Measurements from ENCODE around the gene MBNL2.

The MBNL2 gene

GRCh38 chr13:97257228-97257755 lies 35.2 kb downstream of the MBNL2 start:
- no peak overlapping the region for H3K4me3 ChIP-seq (replicated peaks; ENCODE audit: insufficient read depth, low read length)
- TF ChIP-seq GABPA (IDR thresholded peaks at IDR 0.05; ENCODE audit: low read depth) (no peak), REST (IDR thresholded peaks at IDR 0.05; ENCODE audit: insufficient replicate concordance, low read depth) (no peak)
- no peak for DNase-seq (ENCODE audit: low read depth in 1 of 2, low spot score in 1 of 2)
- no peaks in the 10 kb centered on the region for H3K27me3 ChIP-seq (ENCODE audit: insufficient read depth, poor library complexity, severe bottlenecking)
- H3K27ac ChIP-seq (replicated peaks) = no peak overlapping the region

DNA sequence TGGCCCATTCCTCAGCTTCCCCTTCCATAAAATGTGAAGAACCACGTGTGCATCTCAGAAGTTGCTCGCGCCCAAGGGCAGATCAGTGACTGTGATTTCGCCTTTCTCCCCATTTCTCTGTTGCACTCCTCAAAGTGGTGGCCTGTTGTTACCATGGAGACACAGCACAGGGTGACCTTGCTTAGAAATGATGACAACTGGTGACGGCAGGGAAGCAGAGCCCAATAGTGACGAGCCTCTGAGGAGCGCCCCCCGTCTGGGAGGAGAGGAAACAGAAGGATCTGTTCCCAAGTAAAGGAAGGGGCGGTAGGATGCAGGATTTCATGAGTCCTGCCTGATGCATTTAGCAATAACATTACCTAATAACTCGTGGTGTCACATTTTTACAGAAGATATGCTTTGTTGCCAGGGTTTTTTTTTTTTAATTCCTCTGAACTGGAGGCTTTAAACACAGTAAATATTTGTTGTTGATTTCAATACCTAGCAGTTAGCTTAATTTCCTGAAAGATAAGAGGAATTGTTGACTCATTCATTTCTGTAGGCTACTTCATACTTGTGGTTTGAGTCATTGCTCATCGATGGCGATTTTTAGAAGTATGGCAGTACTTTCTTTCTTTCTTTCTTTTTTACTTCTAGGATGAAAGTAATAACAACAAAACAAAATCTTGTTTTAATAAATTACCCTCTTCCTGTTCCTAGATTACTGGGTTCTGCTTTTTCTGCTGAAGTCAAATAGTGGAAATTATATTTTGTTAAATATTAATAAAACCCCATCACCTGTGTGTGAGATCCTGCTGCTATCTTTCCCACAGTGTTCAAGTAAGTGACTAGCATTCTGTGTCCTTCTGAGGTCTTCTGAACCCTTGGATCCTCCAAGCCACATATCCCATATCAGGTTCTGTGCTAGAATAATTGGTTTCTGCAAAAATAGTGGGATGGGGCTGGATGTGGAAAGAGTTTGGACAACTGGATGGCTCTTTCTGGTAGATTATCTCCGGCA lies 36.0 kb downstream of the MBNL2 start:
- Histone ChIP-seq H3K27me3 (ENCODE audit: insufficient read depth, poor library complexity, severe bottlenecking) (no peaks in the 10 kb centered on the region), H3K27ac (replicated peaks) (no peak overlapping the region), H3K4me3 (replicated peaks; ENCODE audit: insufficient read depth, low read length) (no peak overlapping the region)
- DNase-seq (ENCODE audit: low read depth in 1 of 2, low spot score in 1 of 2) = no peak
- TF ChIP-seq, protein P1, sequence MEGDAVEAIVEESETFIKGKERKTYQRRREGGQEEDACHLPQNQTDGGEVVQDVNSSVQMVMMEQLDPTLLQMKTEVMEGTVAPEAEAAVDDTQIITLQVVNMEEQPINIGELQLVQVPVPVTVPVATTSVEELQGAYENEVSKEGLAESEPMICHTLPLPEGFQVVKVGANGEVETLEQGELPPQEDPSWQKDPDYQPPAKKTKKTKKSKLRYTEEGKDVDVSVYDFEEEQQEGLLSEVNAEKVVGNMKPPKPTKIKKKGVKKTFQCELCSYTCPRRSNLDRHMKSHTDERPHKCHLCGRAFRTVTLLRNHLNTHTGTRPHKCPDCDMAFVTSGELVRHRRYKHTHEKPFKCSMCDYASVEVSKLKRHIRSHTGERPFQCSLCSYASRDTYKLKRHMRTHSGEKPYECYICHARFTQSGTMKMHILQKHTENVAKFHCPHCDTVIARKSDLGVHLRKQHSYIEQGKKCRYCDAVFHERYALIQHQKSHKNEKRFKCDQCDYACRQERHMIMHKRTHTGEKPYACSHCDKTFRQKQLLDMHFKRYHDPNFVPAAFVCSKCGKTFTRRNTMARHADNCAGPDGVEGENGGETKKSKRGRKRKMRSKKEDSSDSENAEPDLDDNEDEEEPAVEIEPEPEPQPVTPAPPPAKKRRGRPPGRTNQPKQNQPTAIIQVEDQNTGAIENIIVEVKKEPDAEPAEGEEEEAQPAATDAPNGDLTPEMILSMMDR (IDR thresholded peaks at IDR 0.05; ENCODE audit: insufficient read depth, low read length) = no peak
- TF ChIP-seq REST (IDR thresholded peaks at IDR 0.05; ENCODE audit: insufficient replicate concordance, low read depth) (no peak), GABPA (IDR thresholded peaks at IDR 0.05; ENCODE audit: low read depth) (no peak), SPI1 (IDR thresholded peaks at IDR 0.05; ENCODE audit: borderline replicate concordance, low read depth) (no peak)

GRCh38 chr13:97258801-97259200 lies 36.7 kb downstream of the MBNL2 start:
- H3K4me3 ChIP-seq (replicated peaks; ENCODE audit: insufficient read depth, low read length) = no peak overlapping the region
- H3K27me3 ChIP-seq (ENCODE audit: insufficient read depth, poor library complexity, severe bottlenecking) = no peaks in the 10 kb centered on the region
- H3K27ac ChIP-seq (replicated peaks) = no peak overlapping the region
- TF ChIP-seq POLR2AphosphoS5 (IDR thresholded peaks at IDR 0.05; ENCODE audit: low read depth) = no peak
- TF ChIP-seq SPI1 (IDR thresholded peaks at IDR 0.05; ENCODE audit: borderline replicate concordance, low read depth) = no peak
- no peak for TF ChIP-seq REST (IDR thresholded peaks at IDR 0.05; ENCODE audit: insufficient replicate concordance, low read depth)
- TF ChIP-seq GABPA (IDR thresholded peaks at IDR 0.05; ENCODE audit: low read depth) = no peak
- TF ChIP-seq, protein P1 (IDR thresholded peaks at IDR 0.05; ENCODE audit: insufficient read depth, low read length) = no peak
- no peak for DNase-seq (ENCODE audit: low read depth in 1 of 2, low spot score in 1 of 2)

Measured in HL-60 (cell line).